Measurements from ENCODE around the gene TBC1D14.

TBC1D14 gene

GRCh38 chr4:6875431-6875831 lies 34.2 kb upstream of the TBC1D14 start:
- POLR2A ChIA-PET: no interaction called here
- CTCF ChIA-PET: interaction anchor here (0.9 to 7.5 kb wide), 10 partner anchors 9 to 158 kb away, joined by 3 to 190 read pairs (median 16); partner anchors contain the start of gene BLOC1S4
- TF ChIP-seq CTCF (IDR thresholded peaks at IDR 0.05; ENCODE audit: control extremely low read depth, extremely low read depth, low read depth, missing control alignments): no peak
- no peak for DNase-seq (ENCODE audit: extremely low spot score)

- CTCF ChIA-PET: interaction anchor here (1.1 to 7.5 kb wide), 4 partner anchors 8 to 159 kb away, joined by 3 to 190 read pairs (median 76); partner anchors contain the start of gene BLOC1S4
- POLR2A ChIA-PET: no interaction called here
- DNase-seq (ENCODE audit: extremely low spot score): no peak
- TF ChIP-seq CTCF (IDR thresholded peaks at IDR 0.05; ENCODE audit: control extremely low read depth, extremely low read depth, low read depth, missing control alignments): no peak
Measured at GRCh38 chr4:6876440-6876839, 33.2 kb upstream of the TBC1D14 start.

DNA sequence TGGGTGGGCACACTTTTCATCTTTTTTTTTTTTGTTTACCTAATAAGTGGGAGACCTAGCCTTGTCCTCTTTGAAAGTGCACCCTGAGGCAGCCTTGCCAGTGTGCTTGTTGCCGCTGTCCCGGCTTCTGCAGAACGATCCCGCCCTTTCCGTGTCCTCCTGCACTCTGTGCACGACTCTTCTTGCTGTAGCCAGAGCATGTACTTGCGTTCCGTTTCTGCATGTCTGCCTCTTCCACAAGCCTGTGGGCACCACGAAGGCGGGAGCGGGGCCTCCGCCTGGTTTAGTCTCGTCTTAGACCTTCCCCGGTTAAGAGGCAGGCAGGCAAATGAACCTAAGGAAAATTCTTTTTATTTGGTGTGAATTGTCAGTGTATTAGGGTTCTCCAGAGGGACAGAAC lies 32.6 kb upstream of the TBC1D14 start:
- CTCF ChIA-PET: interaction anchor here (1.1 to 7.5 kb wide), 2 partner anchors 92 to 159 kb away, joined by 3 to 190 read pairs; partner anchors contain the start of gene BLOC1S4
- no peak for TF ChIP-seq CTCF (IDR thresholded peaks at IDR 0.05; ENCODE audit: control extremely low read depth, extremely low read depth, low read depth, missing control alignments)
- no peak for DNase-seq (ENCODE audit: extremely low spot score)
- POLR2A ChIA-PET: no interaction called here

GRCh38 chr4:6878451-6879059 lies 31.1 kb upstream of the TBC1D14 start:
- no peak for TF ChIP-seq CTCF (IDR thresholded peaks at IDR 0.05; ENCODE audit: control extremely low read depth, extremely low read depth, low read depth, missing control alignments)
- POLR2A ChIA-PET: no interaction called here
- CTCF ChIA-PET: interaction anchor here (7.5 kb wide), 1 partner anchor 161 kb away, joined by 190 read pairs; the partner anchor contains the start of gene BLOC1S4
- no peak for DNase-seq (ENCODE audit: extremely low spot score)

DNA sequence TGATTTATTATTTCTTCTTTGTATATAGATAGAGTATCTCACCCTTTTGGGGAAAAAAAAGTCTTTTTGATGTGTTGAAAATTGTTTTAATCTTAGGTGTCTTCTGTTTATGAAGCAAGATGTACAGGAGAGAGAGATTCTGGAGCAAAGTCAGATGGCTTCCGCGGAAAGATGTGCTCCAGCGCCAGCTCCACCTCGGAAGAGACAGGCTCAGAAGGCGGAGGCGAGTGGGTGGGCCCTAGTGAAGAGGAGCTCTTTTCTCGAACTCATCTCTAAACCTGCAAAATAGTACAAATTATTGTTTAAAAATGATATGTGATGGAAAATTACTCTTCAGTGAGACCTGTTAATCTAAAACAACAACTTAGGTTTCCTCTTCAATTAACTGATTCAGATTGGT lies 28.9 kb upstream of the TBC1D14 start:
- ChIA-PET POLR2A (no interaction called here), CTCF (interaction anchor here (7.5 kb wide), 1 partner anchor 6 kb away, joined by 119 read pairs; no protein-coding TSS in a partner anchor)
- DNase-seq (ENCODE audit: extremely low spot score): no peak
- no peak for TF ChIP-seq CTCF (IDR thresholded peaks at IDR 0.05; ENCODE audit: control extremely low read depth, extremely low read depth, low read depth, missing control alignments)

DNA sequence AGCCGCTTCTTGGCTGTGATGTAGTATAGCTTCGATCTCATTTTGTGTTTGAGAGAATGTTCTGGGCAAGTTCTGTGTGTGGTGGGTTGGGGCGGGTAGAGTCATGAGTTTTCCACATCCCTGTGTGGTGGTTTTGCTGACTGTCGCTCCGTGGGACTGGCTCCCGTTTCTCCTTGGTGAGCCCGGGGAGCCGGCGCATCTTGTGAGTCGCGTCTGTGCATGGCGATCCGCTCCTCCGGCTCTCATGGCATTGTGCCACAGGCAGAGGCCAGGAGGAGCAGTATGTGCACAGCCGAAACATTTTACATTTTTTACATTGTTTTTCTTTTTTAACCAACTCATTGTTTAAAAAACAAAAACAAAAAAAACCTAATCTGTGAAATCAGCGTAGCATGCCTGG lies 27.7 kb upstream of the TBC1D14 start:
- no peak for DNase-seq (ENCODE audit: extremely low spot score)
- POLR2A ChIA-PET: no interaction called here
- CTCF ChIA-PET: interaction anchor here (1.3 to 7.5 kb wide), 3 partner anchors 8 to 161 kb away, joined by 4 to 119 read pairs (median 5); no protein-coding TSS in a partner anchor
- no peak for TF ChIP-seq CTCF (IDR thresholded peaks at IDR 0.05; ENCODE audit: control extremely low read depth, extremely low read depth, low read depth, missing control alignments)

Measured in GM10248 (cell line).